WTC11 (cell line): Measurements from ENCODE around the gene HSBP1L1. TPM values are rescaled to one million over a fixed set of nuclear protein-coding genes. Genes with fewer than 3 reads are reported as not detected.
A peak's percentile ranks its signal among the peaks of the same experiment; 100 is the strongest.

Experiments
- ATAC-seq: fragments of 200-7000 bp; cut with Tn5 transposase; 2 replicates; pipeline ENCODE4 v1.10.0; 2021; ENCODE audit warnings: mild to moderate bottlenecking, moderate library complexity
- CTCF ChIA-PET: fragments of 300-600 bp; sonication (Branson Sonifier 250); formaldehyde crosslinking; loops from one replicate; lab custom pipeline; 2021; ENCODE audit warnings: antibody characterized with exemption; lab: Charles Lee
- POLR2A ChIA-PET: fragments of 350-600 bp; sonication (Branson Sonifier 250); formaldehyde crosslinking; loops from one replicate; lab custom pipeline; 2021; ENCODE audit warnings: antibody characterized with exemption; lab: Charles Lee
- DNase-seq: peaks from one replicate; pipeline ENCODE4 v3.0.0; 2021; ENCODE audit warnings: low spot score
- H3K27ac Mint-ChIP-seq: 2 replicates; pipeline ENCODE4 v1.8.0; 2021; ENCODE audit warnings: mixed read lengths
- H3K27me3 Mint-ChIP-seq: 2 replicates; pipeline ENCODE4 v1.8.0; 2021; ENCODE audit warnings: low read depth, mild to moderate bottlenecking, moderate library complexity, mixed read lengths
- H3K36me3 Mint-ChIP-seq: 2 replicates; pipeline ENCODE4 v1.8.0; 2021; ENCODE audit warnings: mixed read lengths
- H3K4me1 Mint-ChIP-seq: 2 replicates; pipeline ENCODE4 v1.8.0; 2022; ENCODE audit warnings: mixed read lengths
- H3K4me3 Mint-ChIP-seq: 2 replicates; pipeline ENCODE4 v1.8.0; 2021; ENCODE audit warnings: mild to moderate bottlenecking, moderate library complexity, mixed read lengths
- H3K9me3 Mint-ChIP-seq: 2 replicates; pipeline ENCODE4 v1.8.0; 2021; ENCODE audit warnings: mixed read lengths
- EMX1 ChIP-seq: fragments of 250-450 bp; sonication (Bioruptor Pico); IDR thresholded peaks from 2 replicates; pipeline ENCODE4 v1.8.0; 2021; ENCODE audit warnings: mild to moderate bottlenecking
- ESRRA ChIP-seq: sonication (generic); formaldehyde crosslinking; IDR thresholded peaks from 2 replicates; pipeline ENCODE4 v1.8.1; 2022; ENCODE audit warnings: mild to moderate bottlenecking, missing genetic modification reagents, borderline replicate concordance
- GABPB1 ChIP-seq: sonication (generic); formaldehyde crosslinking; IDR thresholded peaks from 2 replicates; pipeline ENCODE4 v1.8.1; 2023; ENCODE audit warnings: mild to moderate bottlenecking, missing genetic modification reagents
- HMGA2 ChIP-seq: fragments of 250-450 bp; sonication (Bioruptor Pico); IDR thresholded peaks from 2 replicates; pipeline ENCODE4 v1.4.0; 2021; ENCODE audit warnings: mild to moderate bottlenecking, moderate library complexity
- IRF2 ChIP-seq: sonication (generic); formaldehyde crosslinking; IDR thresholded peaks from 2 replicates; pipeline ENCODE4 v1.8.0; 2022; ENCODE audit warnings: low read depth, missing genetic modification reagents, borderline replicate concordance
- KAT7 ChIP-seq: sonication (generic); formaldehyde crosslinking; IDR thresholded peaks from 2 replicates; pipeline ENCODE4 v1.8.1; 2023; ENCODE audit warnings: missing genetic modification reagents, mild to moderate bottlenecking, borderline replicate concordance
- NFE2L1 ChIP-seq: sonication (generic); formaldehyde crosslinking; IDR thresholded peaks from 2 replicates; pipeline ENCODE4 v1.8.1; 2023; ENCODE audit warnings: missing genetic modification reagents
- RELA ChIP-seq: sonication (generic); formaldehyde crosslinking; IDR thresholded peaks from 2 replicates; pipeline ENCODE4 v1.8.1; 2022; ENCODE audit warnings: missing genetic modification reagents, mild to moderate bottlenecking, borderline replicate concordance
- TEAD4 ChIP-seq: sonication (generic); formaldehyde crosslinking; IDR thresholded peaks from 2 replicates; pipeline ENCODE4 v1.8.0; 2022; ENCODE audit warnings: mild to moderate bottlenecking, missing genetic modification reagents
- ZBTB21 ChIP-seq: sonication (generic); formaldehyde crosslinking; IDR thresholded peaks from 2 replicates; pipeline ENCODE4 v1.8.1; 2023; ENCODE audit warnings: mild to moderate bottlenecking, missing genetic modification reagents, borderline replicate concordance
- ZNF219 ChIP-seq: sonication (generic); formaldehyde crosslinking; IDR thresholded peaks from 2 replicates; pipeline ENCODE4 v1.8.0; 2023; ENCODE audit warnings: missing genetic modification reagents, mild to moderate bottlenecking, borderline replicate concordance
- ZNF416 ChIP-seq: fragments of 250-450 bp; sonication (Bioruptor Pico); IDR thresholded peaks from 2 replicates; pipeline ENCODE4 v1.9.0; 2021; ENCODE audit warnings: mild to moderate bottlenecking, inconsistent platforms
- total RNA-seq: library from RNA; stranded (reverse); gene quantifications from 3 replicates; pipeline ENCODE4 v1.2.3, GENCODE V29; 2021
- TF ChIP-seq, protein P1 (sequence below): fragments of 250-450 bp; sonication (Bioruptor Pico); IDR thresholded peaks from 2 replicates; pipeline ENCODE4 v1.9.0; 2021; ENCODE audit warnings: mild to moderate bottlenecking
- TF ChIP-seq, protein P2 (sequence below): fragments of 200-600 bp; IDR thresholded peaks from 2 replicates; pipeline ENCODE4 v1.8.0; 2022; ENCODE audit warnings: antibody characterized with exemption
- TF ChIP-seq, protein P3 (sequence below): sonication (generic); formaldehyde crosslinking; IDR thresholded peaks from 2 replicates; pipeline ENCODE4 v1.8.1; 2023; ENCODE audit warnings: mild to moderate bottlenecking, missing genetic modification reagents, borderline replicate concordance
- TF ChIP-seq, protein P4 (sequence below): sonication (generic); formaldehyde crosslinking; IDR thresholded peaks from 2 replicates; pipeline ENCODE4 v1.8.1; 2022; ENCODE audit warnings: missing genetic modification reagents, borderline replicate concordance

HSBP1L1 gene
- total RNA-seq, 1 experiment from 2014 or later, result 1.4 TPM

DNA sequence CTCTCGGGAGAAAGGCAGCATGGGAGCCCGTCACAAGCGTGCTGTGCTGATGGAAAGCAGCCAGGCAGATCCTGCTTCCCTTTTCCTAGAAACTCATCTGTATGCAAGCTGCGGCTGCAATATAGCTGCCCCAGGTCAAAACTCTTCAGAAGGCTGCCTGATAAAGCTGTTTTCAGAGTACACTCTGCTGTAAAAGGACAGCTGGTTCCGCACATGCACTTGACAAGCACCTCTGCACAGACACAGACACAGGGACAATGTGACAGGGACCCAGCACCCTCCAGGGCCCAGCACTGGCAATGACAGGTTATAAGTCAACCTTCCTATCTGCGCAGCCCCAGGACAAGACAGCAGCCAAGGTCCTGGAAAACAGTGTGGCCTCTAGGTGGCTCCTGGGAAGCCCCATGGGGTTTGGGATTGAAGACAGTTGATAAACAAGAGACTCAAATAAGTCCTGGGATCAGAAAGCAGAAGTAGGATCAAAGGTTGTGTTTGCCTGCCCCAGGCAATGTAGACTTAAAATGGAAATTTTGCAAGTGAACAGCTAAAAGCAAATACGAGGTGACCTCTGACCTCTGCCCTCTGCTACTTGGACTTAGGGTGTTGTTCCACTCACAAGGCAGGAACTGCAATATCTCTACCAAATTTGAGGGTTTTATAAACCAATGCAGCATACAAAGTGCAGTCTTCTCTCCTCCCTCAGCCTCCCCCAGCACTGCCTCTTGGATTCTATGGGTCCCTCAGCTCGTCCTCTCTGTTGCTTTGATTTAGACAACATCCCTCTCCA is 29.9 kb upstream of the HSBP1L1 start:
- TF ChIP-seq ESRRA (CRISPR knock-in tag) (no peak), GABPB1 (CRISPR knock-in tag) (peak; percentile 25; the same call in 1 of the 2 replicates), NFE2L1 (no peak)
- DNase-seq, result peak; percentile 23
- peaks cover 40% of the 10 kb centered on the region for H3K9me3 Mint-ChIP-seq
- ATAC-seq, result peak; percentile 70
- peak overlapping the region; percentile 30; the same call in 1 of the 2 replicates for H3K27ac Mint-ChIP-seq
- POLR2A ChIA-PET, result no interaction called here
- no peaks in the 10 kb centered on the region for H3K27me3 Mint-ChIP-seq
- peaks cover 29% of the 10 kb centered on the region for H3K36me3 Mint-ChIP-seq
- CTCF ChIA-PET, result interaction anchor here (0.9 to 1.8 kb wide), 9 partner anchors 10 to 213 kb away, joined by 3 to 8 read pairs (median 5); partner anchors contain the start of gene TXNL4A
- H3K4me1 Mint-ChIP-seq, result peaks cover 8% of the 10 kb centered on the region
- no peak overlapping the region for H3K4me3 Mint-ChIP-seq

DNA sequence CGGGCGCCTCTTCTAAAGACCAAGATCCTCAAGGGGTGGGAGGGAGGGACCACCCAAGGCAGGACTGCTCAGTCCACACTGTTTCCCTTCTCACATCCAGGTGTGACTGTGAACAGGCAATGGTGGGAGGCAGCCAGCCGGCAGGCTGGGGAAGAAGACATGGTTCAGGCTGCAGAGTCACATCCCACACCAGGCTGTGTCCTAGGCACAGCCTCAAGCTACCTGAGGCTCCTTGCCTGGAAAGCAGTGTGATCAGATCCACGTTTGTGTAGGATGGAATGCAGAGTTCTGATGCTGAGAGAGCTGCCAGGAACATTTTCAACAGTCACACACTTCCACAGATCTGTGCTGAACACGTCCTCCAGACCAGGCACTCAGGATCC is 29.4 kb upstream of the HSBP1L1 start:
- Mint-ChIP-seq H3K36me3 (peaks cover 23% of the 10 kb centered on the region), H3K4me3 (no peak overlapping the region), H3K4me1 (peaks cover 8% of the 10 kb centered on the region), H3K27ac (no peak overlapping the region), H3K9me3 (peaks cover 34% of the 10 kb centered on the region), H3K27me3 (no peaks in the 10 kb centered on the region)
- ChIA-PET POLR2A (no interaction called here), CTCF (interaction anchor here (1.0 to 1.8 kb wide), 2 partner anchors 17 to 27 kb away, joined by 4 to 7 read pairs; no protein-coding TSS in a partner anchor)
- no peak for ATAC-seq
- no peak for TF ChIP-seq KAT7 (CRISPR knock-in tag)
- TF ChIP-seq, protein P1, sequence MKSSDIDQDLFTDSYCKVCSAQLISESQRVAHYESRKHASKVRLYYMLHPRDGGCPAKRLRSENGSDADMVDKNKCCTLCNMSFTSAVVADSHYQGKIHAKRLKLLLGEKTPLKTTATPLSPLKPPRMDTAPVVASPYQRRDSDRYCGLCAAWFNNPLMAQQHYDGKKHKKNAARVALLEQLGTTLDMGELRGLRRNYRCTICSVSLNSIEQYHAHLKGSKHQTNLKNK (CRISPR knock-in tag), result no peak
- TF ChIP-seq, protein P2, sequence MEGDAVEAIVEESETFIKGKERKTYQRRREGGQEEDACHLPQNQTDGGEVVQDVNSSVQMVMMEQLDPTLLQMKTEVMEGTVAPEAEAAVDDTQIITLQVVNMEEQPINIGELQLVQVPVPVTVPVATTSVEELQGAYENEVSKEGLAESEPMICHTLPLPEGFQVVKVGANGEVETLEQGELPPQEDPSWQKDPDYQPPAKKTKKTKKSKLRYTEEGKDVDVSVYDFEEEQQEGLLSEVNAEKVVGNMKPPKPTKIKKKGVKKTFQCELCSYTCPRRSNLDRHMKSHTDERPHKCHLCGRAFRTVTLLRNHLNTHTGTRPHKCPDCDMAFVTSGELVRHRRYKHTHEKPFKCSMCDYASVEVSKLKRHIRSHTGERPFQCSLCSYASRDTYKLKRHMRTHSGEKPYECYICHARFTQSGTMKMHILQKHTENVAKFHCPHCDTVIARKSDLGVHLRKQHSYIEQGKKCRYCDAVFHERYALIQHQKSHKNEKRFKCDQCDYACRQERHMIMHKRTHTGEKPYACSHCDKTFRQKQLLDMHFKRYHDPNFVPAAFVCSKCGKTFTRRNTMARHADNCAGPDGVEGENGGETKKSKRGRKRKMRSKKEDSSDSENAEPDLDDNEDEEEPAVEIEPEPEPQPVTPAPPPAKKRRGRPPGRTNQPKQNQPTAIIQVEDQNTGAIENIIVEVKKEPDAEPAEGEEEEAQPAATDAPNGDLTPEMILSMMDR, result no peak
- TF ChIP-seq ZBTB21 (CRISPR knock-in tag), result no peak
- no peak for TF ChIP-seq RELA (CRISPR knock-in tag)
- TF ChIP-seq ZNF416 (CRISPR knock-in tag), result no peak
- TF ChIP-seq ESRRA (CRISPR knock-in tag), result no peak
- TF ChIP-seq, protein P3, sequence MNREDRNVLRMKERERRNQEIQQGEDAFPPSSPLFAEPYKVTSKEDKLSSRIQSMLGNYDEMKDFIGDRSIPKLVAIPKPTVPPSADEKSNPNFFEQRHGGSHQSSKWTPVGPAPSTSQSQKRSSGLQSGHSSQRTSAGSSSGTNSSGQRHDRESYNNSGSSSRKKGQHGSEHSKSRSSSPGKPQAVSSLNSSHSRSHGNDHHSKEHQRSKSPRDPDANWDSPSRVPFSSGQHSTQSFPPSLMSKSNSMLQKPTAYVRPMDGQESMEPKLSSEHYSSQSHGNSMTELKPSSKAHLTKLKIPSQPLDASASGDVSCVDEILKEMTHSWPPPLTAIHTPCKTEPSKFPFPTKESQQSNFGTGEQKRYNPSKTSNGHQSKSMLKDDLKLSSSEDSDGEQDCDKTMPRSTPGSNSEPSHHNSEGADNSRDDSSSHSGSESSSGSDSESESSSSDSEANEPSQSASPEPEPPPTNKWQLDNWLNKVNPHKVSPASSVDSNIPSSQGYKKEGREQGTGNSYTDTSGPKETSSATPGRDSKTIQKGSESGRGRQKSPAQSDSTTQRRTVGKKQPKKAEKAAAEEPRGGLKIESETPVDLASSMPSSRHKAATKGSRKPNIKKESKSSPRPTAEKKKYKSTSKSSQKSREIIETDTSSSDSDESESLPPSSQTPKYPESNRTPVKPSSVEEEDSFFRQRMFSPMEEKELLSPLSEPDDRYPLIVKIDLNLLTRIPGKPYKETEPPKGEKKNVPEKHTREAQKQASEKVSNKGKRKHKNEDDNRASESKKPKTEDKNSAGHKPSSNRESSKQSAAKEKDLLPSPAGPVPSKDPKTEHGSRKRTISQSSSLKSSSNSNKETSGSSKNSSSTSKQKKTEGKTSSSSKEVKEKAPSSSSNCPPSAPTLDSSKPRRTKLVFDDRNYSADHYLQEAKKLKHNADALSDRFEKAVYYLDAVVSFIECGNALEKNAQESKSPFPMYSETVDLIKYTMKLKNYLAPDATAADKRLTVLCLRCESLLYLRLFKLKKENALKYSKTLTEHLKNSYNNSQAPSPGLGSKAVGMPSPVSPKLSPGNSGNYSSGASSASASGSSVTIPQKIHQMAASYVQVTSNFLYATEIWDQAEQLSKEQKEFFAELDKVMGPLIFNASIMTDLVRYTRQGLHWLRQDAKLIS (CRISPR knock-in tag), result no peak
- TF ChIP-seq NFE2L1, result no peak
- no peak for TF ChIP-seq EMX1 (CRISPR knock-in tag)
- TF ChIP-seq ZNF219 (CRISPR knock-in tag), result no peak
- no peak for TF ChIP-seq TEAD4 (CRISPR knock-in tag)
- TF ChIP-seq, protein P4, sequence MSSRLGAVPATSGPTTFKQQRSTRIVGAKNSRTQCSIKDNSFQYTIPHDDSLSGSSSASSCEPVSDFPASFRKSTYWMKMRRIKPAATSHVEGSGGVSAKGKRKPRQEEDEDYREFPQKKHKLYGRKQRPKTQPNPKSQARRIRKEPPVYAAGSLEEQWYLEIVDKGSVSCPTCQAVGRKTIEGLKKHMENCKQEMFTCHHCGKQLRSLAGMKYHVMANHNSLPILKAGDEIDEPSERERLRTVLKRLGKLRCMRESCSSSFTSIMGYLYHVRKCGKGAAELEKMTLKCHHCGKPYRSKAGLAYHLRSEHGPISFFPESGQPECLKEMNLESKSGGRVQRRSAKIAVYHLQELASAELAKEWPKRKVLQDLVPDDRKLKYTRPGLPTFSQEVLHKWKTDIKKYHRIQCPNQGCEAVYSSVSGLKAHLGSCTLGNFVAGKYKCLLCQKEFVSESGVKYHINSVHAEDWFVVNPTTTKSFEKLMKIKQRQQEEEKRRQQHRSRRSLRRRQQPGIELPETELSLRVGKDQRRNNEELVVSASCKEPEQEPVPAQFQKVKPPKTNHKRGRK, result no peak
- no peak for TF ChIP-seq HMGA2
- TF ChIP-seq IRF2, result no peak
- no peak for DNase-seq
